SK-N-SH treated with all-trans-retinoic acid at 6 μM for 48 hours (cell line): ENCODE results near the gene PRCC.

Experiments
- CREB5 ChIP-seq: fragments of 250-450 bp; sonication (Bioruptor Pico); IDR thresholded peaks from 2 replicates; pipeline ENCODE4 v1.5.1; 2020; ENCODE audit warnings: low read depth, mild to moderate bottlenecking, moderate library complexity
- ESRRG ChIP-seq: fragments of 250-450 bp; sonication (Bioruptor Pico); IDR thresholded peaks from 2 replicates; pipeline ENCODE4 v1.6.1; 2021; ENCODE audit warnings: mild to moderate bottlenecking
- GLIS3 ChIP-seq: fragments of 250-450 bp; sonication (Bioruptor Pico); IDR thresholded peaks from 2 replicates; pipeline ENCODE4 v1.5.0; 2020; ENCODE audit warnings: mild to moderate bottlenecking, moderate library complexity
- ISL1 ChIP-seq: fragments of 250-450 bp; sonication (Bioruptor Pico); IDR thresholded peaks from 2 replicates; pipeline ENCODE4 v2.1.2; 2022; ENCODE audit warnings: mild to moderate bottlenecking, moderate library complexity
- POU6F1 ChIP-seq: fragments of 250-450 bp; sonication (Bioruptor Pico); IDR thresholded peaks from 2 replicates; pipeline ENCODE4 v1.8.0; 2021; ENCODE audit warnings: low read depth, mild to moderate bottlenecking, moderate library complexity, borderline replicate concordance
- SNAI2 ChIP-seq: fragments of 250-450 bp; sonication (Bioruptor Pico); IDR thresholded peaks from 2 replicates; pipeline ENCODE4 v1.5.0; 2020; ENCODE audit warnings: mild to moderate bottlenecking, moderate library complexity
- TOX ChIP-seq: fragments of 250-450 bp; sonication (Bioruptor Pico); IDR thresholded peaks from 2 replicates; pipeline ENCODE4 v1.8.0; 2021; ENCODE audit warnings: mild to moderate bottlenecking, moderate library complexity, borderline replicate concordance
- ZFP3 ChIP-seq: fragments of 250-450 bp; sonication (Bioruptor Pico); IDR thresholded peaks from 2 replicates; pipeline ENCODE4 v1.5.0; 2020; ENCODE audit warnings: mild to moderate bottlenecking, moderate library complexity
- ZFP30 ChIP-seq: fragments of 450-650 bp; formaldehyde crosslinking; IDR thresholded peaks from 2 replicates; pipeline ENCODE4 v1.5.0; 2022; ENCODE audit warnings: mild to moderate bottlenecking, moderate library complexity
- TF ChIP-seq, protein P1 (sequence below): fragments of 250-450 bp; sonication (Bioruptor Pico); IDR thresholded peaks from 2 replicates; pipeline ENCODE4 v1.8.0; 2020; ENCODE audit warnings: mild to moderate bottlenecking, moderate library complexity, borderline replicate concordance

- TF ChIP-seq ZFP3 (no peak), POU6F1 (no peak), TOX (CRISPR knock-in tag) (no peak), SNAI2 (CRISPR knock-in tag) (no peak), ESRRG (CRISPR knock-in tag) (no peak), ZFP30 (CRISPR knock-in tag) (no peak), CREB5 (no peak), ISL1 (CRISPR knock-in tag) (no peak), GLIS3 (no peak)
- TF ChIP-seq, protein P1, sequence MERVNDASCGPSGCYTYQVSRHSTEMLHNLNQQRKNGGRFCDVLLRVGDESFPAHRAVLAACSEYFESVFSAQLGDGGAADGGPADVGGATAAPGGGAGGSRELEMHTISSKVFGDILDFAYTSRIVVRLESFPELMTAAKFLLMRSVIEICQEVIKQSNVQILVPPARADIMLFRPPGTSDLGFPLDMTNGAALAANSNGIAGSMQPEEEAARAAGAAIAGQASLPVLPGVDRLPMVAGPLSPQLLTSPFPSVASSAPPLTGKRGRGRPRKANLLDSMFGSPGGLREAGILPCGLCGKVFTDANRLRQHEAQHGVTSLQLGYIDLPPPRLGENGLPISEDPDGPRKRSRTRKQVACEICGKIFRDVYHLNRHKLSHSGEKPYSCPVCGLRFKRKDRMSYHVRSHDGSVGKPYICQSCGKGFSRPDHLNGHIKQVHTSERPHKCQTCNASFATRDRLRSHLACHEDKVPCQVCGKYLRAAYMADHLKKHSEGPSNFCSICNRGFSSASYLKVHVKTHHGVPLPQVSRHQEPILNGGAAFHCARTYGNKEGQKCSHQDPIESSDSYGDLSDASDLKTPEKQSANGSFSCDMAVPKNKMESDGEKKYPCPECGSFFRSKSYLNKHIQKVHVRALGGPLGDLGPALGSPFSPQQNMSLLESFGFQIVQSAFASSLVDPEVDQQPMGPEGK (CRISPR knock-in tag), result no peak
These were observed 28.5 kb downstream of the PRCC start for GRCh38 chr1:156795787-156796186.
